ENCODE measurements around the gene CAMKK1.

- TF ChIP-seq EZH2 (IDR thresholded peaks at IDR 0.05; ENCODE audit: borderline replicate concordance, low read depth, low read length, severe bottlenecking) (no peak), CTCF (IDR thresholded peaks at IDR 0.05; ENCODE audit: extremely low read depth in 1 of 2, insufficient read depth in 1 of 2, low read depth in 1 of 2, low read length in 2 of 2) (no peak), MAX (IDR thresholded peaks at IDR 0.05; ENCODE audit: insufficient read depth, insufficient read length) (no peak), POLR2AphosphoS5 (IDR thresholded peaks at IDR 0.05; ENCODE audit: insufficient read depth, low read depth, low read length) (no peak), POLR2A (IDR thresholded peaks at IDR 0.05; ENCODE audit: low read depth, low read length) (no peak)
Observed at GRCh38 chr17:3910420-3911270, 17.8 kb upstream of the CAMKK1 start.

Measured in endothelial cell of umbilical vein (primary cell).